ENCODE measurements around the gene LY6G5C.

The LY6G5C gene

GRCh38 chr6:31691078-31691463, 10.2 kb upstream of the LY6G5C start:
- no peak for DNase-seq (ENCODE audit: low spot score)

- DNase-seq (ENCODE audit: low spot score): no peak
These were observed 9.6 kb upstream of the LY6G5C start for GRCh38 chr6:31690231-31691077.

- DNase-seq (ENCODE audit: low spot score): peak; percentile 21
These were observed 8.6 kb upstream of the LY6G5C start for GRCh38 chr6:31689249-31690110.

GRCh38 chr6:31687860-31688693, 7.2 kb upstream of the LY6G5C start:
- no peak for DNase-seq (ENCODE audit: low spot score)

GRCh38 chr6:31687321-31687720, 6.5 kb upstream of the LY6G5C start:
- DNase-seq (ENCODE audit: low spot score): no peak

- no peak for DNase-seq (ENCODE audit: low spot score)
These were observed 5.6 kb upstream of the LY6G5C start for GRCh38 chr6:31686483-31686882.

GRCh38 chr6:31683591-31683990, 2.7 kb upstream of the LY6G5C start:
- no peak for DNase-seq (ENCODE audit: low spot score)

GRCh38 chr6:31681135-31681671, 336 bp upstream of the LY6G5C start:
- peak; percentile 80 for DNase-seq (ENCODE audit: low spot score)

- DNase-seq (ENCODE audit: low spot score): no peak
These were observed 2.9 kb downstream of the LY6G5C start for GRCh38 chr6:31677955-31678354.

GRCh38 chr6:31676904-31677303, 4.0 kb downstream of the LY6G5C start:
- no peak for DNase-seq (ENCODE audit: low spot score)

GRCh38 chr6:31676322-31676903, 4.5 kb downstream of the LY6G5C start:
- DNase-seq (ENCODE audit: low spot score): no peak

- DNase-seq (ENCODE audit: low spot score): no peak
These were observed 11.2 kb downstream of the LY6G5C start, which contains the start of gene LY6G5B for GRCh38 chr6:31669676-31670075. LY6G5B (plus strand) TSS chr6:31669976; CDS start chr6:31670951, 975 bp downstream.

GRCh38 chr6:31666337-31666965, 14.4 kb downstream of the LY6G5C start:
- peak; percentile 40 for DNase-seq (ENCODE audit: low spot score)

GRCh38 chr6:31665501-31666336, 15.1 kb downstream of the LY6G5C start, which contains the start of gene CSNK2B:
CSNK2B (plus strand) TSS chr6:31666080; CDS start chr6:31666832, 752 bp downstream.
- DNase-seq (ENCODE audit: low spot score): peak; percentile 97

- peak; percentile 78 for DNase-seq (ENCODE audit: low spot score)
These were observed 15.9 kb downstream of the LY6G5C start, which contains the start of gene GPANK1 for GRCh38 chr6:31664790-31665500. GPANK1 (minus strand) TSS chr6:31664997; CDS start chr6:31664478, 519 bp downstream.

GRCh38 chr6:31663961-31664789, 16.7 kb downstream of the LY6G5C start:
- DNase-seq (ENCODE audit: low spot score): peak; percentile 84

GRCh38 chr6:31663126-31663960, 17.5 kb downstream of the LY6G5C start:
- DNase-seq (ENCODE audit: low spot score): no peak

Data from GM03348 (cell line).